ENCODE data around the gene KLHL8. TPM values are rescaled to one million over a fixed set of nuclear protein-coding genes. Genes with fewer than 3 reads are reported as not detected.
"Not testable (repeated sequence)": the region's sequence is repeated elsewhere in the genome, so short reads cannot be mapped to it uniquely, and the experiment has no call there.

KLHL8 gene
- total RNA-seq, 1 donor from 2014 or later = 5.4 TPM

- no peaks in the 10 kb centered on the region for H3K4me1 ChIP-seq
- TF ChIP-seq CTCF (IDR thresholded peaks at IDR 0.05) = no peak
These were observed 67.1 kb downstream of the KLHL8 start for GRCh38 chr4:87153078-87153870.

GRCh38 chr4:87152310-87153041 is 67.9 kb downstream of the KLHL8 start:
- H3K36me3 ChIP-seq = no peaks in the 10 kb centered on the region
- no peaks in the 10 kb centered on the region for H3K9me3 ChIP-seq
- no peaks in the 10 kb centered on the region for H3K27me3 ChIP-seq
- DNase-seq (ENCODE audit: low spot score in 2 of 2) = no peak
- H3K27ac ChIP-seq = no peak overlapping the region
- intact Hi-C loops (cut with DNase I) = no loop called here
- no peak overlapping the region for H3K4me3 ChIP-seq
- TF ChIP-seq CTCF (IDR thresholded peaks at IDR 0.05) = no peak
- H3K4me1 ChIP-seq = no peaks in the 10 kb centered on the region

More at GRCh38 chr4:87153078-87153870, 67.1 kb downstream of the KLHL8 start:
- DNase-seq (ENCODE audit: low spot score in 2 of 2) = no peak
- H3K9me3 ChIP-seq = no peaks in the 10 kb centered on the region
- intact Hi-C loops (cut with DNase I) = no loop called here
- no peaks in the 10 kb centered on the region for H3K36me3 ChIP-seq
- no peaks in the 10 kb centered on the region for H3K27me3 ChIP-seq
- H3K27ac ChIP-seq = no peak overlapping the region
- no peak overlapping the region for H3K4me3 ChIP-seq

- intact Hi-C loops (cut with DNase I) = loop anchor here (1.0 kb wide), 1 partner anchor 85 kb away; no protein-coding TSS in a partner anchor
- no peak for DNase-seq (ENCODE audit: low spot score in 2 of 2)
- TF ChIP-seq CTCF (IDR thresholded peaks at IDR 0.05) = no peak
These were observed 68.7 kb downstream of the KLHL8 start for GRCh38 chr4:87151730-87152129.

GRCh38 chr4:87150498-87151261 is 69.7 kb downstream of the KLHL8 start:
- DNase-seq (ENCODE audit: low spot score in 2 of 2) = peak in 1 of 2 donors; percentile 65
- Histone ChIP-seq H3K36me3 (no peaks in the 10 kb centered on the region), H3K4me1 (no peaks in the 10 kb centered on the region), H3K27me3 (no peaks in the 10 kb centered on the region), H3K27ac (no peak overlapping the region), H3K4me3 (no peak overlapping the region), H3K9me3 (no peaks in the 10 kb centered on the region)
- peak; percentile 78 to 91 (median 86) for TF ChIP-seq CTCF (IDR thresholded peaks at IDR 0.05)
- intact Hi-C loops (cut with DNase I) = loop anchor here (1.0 kb wide), 1 partner anchor 86 kb away; no protein-coding TSS in a partner anchor

More at GRCh38 chr4:87151730-87152129, 68.7 kb downstream of the KLHL8 start:
- Histone ChIP-seq H3K9me3 (no peaks in the 10 kb centered on the region), H3K27me3 (no peaks in the 10 kb centered on the region), H3K27ac (no peak overlapping the region), H3K36me3 (no peaks in the 10 kb centered on the region), H3K4me1 (no peaks in the 10 kb centered on the region), H3K4me3 (no peak overlapping the region)

GRCh38 chr4:87147116-87147515 is 73.3 kb downstream of the KLHL8 start:
- no peaks in the 10 kb centered on the region for H3K4me1 ChIP-seq
- H3K9me3 ChIP-seq = no peaks in the 10 kb centered on the region
- H3K4me3 ChIP-seq = no peak overlapping the region
- no peaks in the 10 kb centered on the region for H3K27me3 ChIP-seq
- TF ChIP-seq CTCF (IDR thresholded peaks at IDR 0.05) = no peak
- no peak overlapping the region for H3K27ac ChIP-seq
- intact Hi-C loops (cut with DNase I) = no loop called here
- peaks cover 3 to 10% of the 10 kb centered on the region in 2 donors for H3K36me3 ChIP-seq
- no peak for DNase-seq (ENCODE audit: low spot score in 2 of 2)

- peaks cover 11 to 15% of the 10 kb centered on the region in 2 donors for H3K36me3 ChIP-seq
- DNase-seq (ENCODE audit: low spot score in 2 of 2); H3K9me3 ChIP-seq; H3K4me3 ChIP-seq; intact Hi-C loops (cut with DNase I); H3K4me1 ChIP-seq; H3K27me3 ChIP-seq; H3K27ac ChIP-seq: not testable (repeated sequence)
These were observed 74.5 kb downstream of the KLHL8 start for GRCh38 chr4:87145934-87146333.
